HG03196 (cell line): ENCODE data around the gene STXBP6.

Source experiments
- ATAC-seq: cut with Tn5 transposase; IDR thresholded peaks from one replicate; pipeline ENCODE4 v1.9.1; 2021; ENCODE audit not compliant: unreplicated experiment

STXBP6 gene

DNA sequence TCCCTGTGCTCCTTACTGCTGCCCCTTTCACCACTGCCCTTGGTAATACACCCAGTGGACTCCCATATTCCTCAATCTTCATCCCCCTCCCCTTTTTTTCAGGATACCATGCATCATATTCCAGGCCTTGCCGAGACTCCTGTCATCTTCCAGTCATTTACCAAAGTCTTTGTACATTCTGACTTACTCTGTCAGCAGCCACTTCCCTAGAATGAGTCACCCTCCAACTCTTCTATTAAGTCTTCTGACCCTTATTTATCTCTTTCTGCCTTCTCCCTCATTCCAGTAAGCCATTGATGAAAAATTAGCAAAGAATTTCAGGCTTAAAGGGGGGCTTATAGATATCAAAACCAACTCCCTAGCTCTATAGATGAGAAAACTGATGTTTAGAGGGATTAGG is 128.0 kb downstream of the STXBP6 start:
- no peak for ATAC-seq

DNA sequence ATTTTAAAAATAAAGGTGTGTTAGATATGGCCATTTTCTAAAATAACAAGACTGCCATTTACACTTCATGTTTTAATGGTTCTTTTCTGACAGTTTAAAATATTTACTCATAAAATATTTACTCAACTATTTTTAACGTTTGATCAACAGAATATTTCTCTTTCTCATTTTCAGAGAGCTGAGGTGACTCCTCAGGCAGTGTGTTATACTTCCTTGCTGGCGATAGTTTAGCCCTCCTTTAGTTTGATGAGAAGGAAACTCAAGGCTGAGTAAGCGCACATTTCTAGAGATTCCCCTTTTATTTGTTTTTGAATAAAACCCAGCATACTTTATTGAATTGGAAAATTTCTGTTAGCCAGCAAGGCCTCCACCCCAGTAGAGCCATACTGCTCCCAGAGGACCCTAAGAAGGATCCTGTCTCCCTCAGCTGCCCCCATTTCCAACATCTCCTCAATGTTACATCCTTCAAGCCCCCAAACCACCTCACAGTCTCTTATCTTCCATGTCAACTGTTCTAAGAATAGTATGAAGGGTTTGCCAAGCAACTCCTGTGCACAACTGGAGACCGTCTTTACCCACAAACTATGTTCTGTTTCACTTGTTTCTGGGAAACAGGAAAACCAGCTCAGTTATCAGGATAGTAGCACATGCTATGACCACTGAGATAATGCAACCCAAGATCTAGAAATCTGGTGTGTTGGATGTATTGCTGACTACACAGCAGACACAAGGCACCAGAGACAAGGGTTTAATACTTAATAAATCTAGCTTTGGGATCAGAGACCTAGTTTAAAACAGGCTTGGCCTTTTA is 129.5 kb downstream of the STXBP6 start:
- no peak for ATAC-seq

DNA sequence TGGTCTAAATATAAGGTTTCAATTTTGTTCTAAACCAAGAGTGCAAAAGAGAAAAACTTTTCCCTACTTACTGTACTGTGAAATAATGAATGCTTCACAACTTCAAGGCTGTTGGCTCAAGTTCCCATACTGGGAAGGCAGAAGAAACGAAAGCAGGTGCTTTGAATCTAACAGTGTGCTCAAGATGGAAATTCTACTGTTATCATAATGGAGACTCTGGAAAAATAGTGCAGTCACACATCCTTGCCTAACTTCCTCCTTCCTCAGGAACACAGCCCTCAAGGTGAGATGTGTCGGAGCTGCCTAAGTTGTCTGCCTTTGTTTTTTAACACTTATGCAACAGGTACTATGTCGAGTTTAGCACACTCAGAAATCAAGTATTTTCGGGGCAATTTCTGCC is 131.1 kb downstream of the STXBP6 start:
- ATAC-seq = no peak

DNA sequence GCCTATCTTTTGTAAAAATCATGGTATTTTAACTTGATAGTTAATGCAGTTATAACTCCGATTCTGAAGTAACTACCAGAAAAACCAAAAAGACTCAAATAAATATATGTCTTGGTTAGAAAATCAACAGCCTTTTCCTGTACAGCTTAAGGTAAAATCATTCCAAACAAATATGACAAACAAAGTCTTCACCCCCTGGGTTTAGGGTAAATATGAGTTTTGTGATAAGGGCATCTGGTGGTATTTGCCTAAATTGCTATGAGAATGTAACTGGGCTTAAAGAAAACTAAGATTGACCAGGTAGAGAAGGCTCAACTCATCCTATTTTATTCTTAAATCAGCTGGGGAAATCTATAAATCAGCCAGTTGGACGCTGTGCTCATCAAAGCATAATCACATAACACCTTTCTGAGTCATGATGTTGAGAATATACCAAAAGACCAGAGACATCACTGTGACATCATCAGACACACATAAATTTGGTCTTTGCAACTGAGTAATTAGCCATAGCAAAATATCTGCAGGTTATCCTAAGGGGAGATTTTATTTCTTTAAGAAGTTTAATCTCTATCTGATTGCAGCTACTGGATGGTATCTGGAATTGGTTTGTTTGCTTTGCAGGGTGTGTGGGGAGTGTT is 133.9 kb downstream of the STXBP6 start:
- ATAC-seq = no peak

DNA sequence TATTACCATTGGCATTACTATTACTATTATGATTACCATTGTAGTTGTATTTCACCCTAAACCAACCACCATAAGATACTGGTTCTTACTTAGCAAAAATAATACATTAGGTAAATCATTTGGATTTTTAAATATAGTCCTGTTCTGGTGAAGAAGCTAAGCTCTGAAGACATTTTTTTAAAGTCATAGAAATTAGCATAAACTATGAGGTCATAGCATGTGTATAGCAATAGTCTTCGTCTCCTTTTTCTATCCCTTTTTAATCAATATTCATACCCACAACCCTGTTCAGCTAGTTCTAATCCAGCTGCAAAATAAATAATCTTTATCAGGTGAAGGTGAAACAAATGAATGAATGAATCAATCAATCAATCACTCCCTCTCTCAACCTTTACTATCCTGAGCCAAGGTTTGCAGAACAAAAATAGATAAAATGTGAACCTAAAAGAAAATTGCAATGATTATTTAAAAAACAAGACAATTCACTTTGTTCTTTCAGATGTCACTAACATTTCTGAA is 134.5 kb downstream of the STXBP6 start:
- ATAC-seq = no peak

DNA sequence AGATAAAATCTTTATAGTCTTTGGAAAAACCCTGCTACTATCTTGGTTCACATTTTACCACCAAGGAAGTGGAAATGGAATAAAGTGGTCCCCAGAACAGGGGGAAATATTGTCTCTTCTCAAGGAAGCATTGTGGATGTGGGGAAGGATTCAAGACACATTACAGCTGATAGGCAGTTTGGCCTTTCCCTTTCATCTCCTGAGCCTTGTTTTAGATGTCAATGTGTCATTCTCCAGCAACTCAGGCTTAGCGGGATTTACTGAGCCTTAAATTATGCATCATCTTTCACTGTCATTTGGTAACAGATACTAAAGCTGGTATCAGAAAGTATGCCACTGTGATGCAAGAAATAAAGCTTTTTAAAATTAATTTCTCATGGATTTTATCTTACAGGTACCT is 136.2 kb downstream of the STXBP6 start:
- no peak for ATAC-seq

DNA sequence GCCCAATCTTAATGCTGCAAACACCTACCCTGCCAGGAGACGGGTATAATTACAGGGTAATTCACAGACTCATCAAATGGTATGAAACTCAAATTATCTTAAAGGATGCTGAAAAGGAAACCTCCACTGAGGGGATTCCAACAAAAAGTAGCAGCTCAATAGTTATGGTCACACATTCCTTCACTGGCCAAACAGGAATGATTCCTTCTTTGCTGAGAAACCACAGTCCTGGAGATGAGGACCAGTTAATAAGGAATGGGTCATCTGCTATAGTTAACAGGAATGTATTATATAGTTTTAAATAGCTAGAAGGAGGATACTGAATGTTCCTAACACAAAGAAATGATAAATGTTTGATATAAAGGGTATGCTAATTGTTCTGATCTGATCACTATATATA is 136.9 kb downstream of the STXBP6 start:
- no peak for ATAC-seq

DNA sequence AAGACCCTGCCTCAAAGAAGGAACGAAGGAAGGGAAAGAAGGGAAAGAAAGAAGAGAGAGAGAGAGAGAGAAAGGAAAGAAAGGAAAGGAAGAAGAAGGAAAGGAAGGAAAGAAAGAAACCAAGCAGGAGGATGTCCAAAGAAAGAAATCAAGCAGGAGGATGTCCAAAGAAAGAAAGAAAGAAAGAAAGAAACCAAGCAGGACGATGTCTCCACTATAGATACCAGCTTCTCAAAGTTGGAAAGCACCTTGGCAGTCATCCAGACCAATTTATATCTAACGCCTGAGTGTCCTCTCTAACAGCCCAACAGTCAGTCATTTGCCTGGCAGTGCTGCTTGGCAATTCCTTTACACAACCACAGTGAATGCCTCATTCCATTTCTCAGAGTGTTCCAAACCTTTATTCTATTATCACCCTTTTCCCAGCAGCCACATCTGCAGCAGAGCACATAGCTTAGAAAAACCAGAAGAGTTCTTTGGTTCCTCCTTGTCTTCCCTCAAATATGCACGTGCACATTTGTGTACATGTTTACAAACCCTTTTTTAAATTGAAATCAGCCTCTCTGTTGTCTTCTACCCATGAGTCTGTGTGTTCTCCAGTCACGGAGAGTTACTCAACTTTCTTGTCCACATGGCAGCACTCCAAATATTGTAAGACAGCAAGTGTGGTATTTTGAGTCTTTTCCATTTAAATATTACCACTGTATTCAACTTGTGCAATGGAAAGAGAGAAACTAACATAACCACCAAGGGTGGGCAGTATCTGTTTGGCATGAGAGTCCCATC is 138.4 kb downstream of the STXBP6 start:
- ATAC-seq = no peak

DNA sequence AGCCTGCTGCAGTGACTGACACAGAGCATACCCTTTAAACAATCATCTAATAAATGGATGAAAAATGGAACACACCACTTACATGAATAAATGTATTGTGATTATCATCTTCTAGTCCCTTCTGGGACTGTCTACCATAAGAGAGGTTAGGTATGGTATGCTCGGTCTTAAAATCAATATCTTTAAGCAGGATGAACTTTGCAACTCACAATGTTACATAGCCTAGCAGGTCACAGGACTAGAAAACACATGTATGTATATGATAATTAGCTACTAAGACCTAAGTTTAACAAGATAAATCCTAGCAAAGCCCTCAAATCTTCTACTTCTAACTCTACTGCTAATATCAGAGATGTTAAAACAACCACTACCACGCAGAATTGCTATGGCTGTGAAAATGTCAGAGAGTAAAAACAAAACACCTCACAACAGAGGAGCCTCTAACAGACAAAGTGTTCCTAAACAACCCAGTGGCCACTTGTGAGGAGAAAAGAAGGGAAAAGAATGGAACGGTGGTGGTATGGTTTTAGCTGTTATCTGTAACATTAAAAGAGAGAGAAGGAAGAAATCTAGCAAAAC is 139.4 kb downstream of the STXBP6 start:
- no peak for ATAC-seq

DNA sequence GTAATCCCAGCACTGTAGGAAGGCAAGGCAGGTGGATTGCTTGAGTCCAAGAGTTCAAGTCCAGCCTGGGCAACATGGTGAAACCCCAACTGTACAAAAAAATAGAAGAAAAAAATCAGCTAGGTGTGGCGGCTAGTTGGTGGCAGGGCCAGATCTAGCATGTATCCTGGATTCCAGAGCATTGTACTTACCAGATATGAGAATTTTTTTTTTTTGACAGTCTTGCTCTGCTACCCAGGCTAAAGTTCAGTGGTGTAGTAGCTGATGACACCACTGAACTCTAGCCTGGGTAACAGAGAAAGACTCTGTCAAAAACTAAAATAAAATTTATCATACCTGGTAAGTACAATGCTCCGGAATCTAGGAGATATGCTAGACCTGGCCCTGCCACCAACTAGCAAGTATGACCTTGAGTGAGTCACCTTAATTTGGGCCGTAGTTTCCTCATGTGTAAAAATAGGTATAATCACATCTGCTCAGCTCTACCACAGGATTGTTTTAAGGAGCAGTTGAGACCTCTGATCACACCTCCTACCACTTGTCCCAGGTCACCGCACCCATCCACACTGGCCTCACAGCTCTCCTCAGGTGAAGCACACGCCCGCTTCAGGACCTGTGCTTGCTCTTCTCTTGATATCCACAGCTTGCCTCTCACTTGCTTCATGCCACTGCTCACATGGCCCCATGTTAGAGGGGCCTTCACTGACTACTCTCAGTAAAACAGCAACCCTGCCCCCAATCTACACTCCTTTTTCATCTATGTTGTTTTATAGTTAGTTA is 140.2 kb downstream of the STXBP6 start:
- ATAC-seq = no peak

DNA sequence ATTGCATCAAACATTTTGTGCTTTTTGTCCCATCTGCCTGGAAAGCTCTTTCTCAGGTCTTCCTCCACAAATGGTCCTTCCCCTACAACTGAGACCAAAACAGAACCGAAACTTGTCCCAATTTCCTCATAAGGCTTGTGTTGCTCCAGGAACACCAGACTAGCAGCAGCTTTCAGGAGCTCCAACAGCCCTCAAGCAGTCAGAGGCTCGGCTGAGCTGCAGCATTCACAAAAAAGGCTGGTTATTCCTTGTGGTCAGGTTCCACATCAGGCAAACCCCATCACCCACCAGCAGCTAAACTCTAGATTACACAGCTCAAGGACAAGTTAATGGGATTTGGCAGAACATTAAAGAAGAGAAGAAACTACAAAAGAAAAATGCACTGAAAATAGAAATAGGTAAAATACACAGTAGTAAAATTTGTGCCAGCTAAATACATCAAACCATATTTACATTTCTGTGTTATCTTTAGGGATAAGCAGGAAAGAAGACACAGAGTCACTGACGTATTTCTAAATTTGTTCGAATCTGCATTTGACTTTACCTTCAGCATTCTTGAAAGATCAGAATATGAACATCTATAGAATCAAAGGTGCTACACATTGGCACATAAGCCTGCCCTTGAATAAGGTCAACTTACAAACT is 141.2 kb downstream of the STXBP6 start:
- ATAC-seq = no peak

DNA sequence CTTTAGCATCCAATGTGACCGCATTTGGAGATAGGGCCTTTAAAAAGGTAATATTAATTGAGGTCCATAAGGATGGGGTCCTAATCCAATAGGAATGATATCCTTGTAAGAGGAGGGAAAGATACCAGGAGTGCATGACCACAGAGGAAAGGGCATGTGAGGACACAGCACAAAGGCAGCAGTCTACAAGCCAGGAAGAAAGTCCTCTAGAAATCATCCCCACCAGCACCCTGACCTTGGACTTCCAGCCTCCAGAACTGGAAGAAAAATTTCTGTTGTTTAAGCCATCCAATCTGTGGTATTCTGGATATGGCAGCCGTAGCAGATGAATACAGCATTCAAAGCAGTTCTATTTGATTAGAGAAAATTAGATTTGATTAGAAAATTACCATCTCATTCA is 145.4 kb downstream of the STXBP6 start:
- no peak for ATAC-seq

DNA sequence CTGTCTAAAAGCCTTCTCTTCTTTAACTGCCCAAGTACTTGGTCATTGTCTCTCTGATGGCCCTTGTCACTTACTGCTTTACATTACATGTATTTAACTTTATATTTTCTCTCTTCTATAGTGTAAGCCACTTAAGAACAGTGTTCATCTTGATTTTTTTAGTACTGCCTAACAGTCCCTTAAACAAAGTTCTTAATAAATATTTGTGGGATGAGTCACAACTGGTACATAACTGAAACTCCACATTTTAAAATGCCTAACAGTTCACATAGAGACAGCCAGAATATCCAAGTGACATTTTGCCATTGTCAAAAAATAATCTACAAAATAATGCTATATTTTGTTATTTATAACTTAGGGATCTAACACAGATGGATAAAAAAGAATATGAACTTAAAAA is 146.6 kb downstream of the STXBP6 start:
- ATAC-seq = no peak

DNA sequence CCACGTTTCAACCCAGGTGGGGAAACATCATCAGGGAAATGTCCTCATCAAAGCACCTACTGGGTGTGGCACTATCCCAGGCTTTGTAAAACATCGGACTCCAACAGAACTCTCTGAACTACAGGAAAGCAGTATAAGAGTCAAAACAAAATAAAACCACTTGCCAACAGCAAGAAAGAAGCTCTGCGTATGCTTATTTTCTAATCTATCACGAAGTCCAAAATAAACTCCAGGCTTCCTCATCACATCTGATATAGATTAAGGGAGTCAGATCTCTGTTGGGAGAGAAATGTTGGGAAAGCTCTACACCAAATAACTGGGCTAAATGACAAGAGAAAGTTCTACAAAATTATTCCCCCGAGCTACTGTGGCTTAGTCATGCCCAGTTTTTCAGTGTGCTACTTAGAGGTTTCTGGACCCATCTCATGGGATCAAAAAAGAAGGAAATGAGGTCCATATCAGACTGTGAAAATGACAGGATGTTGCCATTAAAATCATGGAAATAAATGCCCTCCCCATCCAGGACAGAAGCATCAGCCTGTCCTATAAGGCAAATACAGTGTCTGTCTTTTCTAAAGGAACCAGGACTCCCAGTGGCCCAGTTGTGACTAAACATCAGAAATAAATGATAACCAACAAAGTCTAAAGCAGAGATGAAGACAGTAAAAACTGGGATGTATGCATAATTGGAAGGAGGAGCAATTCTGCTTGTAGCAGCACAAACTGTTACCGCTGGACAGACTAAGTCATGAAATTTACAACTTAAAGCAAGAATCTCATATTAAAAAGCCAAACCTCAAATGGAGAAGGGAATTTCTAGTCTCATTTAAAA is 149.5 kb downstream of the STXBP6 start:
- ATAC-seq = no peak

DNA sequence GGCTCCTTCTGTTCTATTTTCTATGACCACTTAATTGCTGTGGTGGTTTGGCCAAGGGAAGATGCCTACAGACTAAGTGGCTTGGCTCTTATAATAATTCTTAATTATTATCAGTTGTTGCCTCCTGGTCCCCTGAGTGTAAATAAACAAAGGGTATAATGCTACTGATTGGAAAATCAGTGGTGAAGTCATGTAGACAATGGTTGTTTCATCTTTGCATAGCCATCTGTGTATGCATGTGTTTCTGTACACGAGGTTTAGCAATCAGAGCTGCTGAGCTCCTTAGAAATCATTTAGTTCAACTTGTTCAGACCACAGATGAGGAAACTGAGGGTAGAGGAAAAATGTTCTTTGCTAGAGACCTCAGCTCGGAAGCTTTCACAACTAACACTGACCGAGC is 152.2 kb downstream of the STXBP6 start:
- ATAC-seq = no peak

DNA sequence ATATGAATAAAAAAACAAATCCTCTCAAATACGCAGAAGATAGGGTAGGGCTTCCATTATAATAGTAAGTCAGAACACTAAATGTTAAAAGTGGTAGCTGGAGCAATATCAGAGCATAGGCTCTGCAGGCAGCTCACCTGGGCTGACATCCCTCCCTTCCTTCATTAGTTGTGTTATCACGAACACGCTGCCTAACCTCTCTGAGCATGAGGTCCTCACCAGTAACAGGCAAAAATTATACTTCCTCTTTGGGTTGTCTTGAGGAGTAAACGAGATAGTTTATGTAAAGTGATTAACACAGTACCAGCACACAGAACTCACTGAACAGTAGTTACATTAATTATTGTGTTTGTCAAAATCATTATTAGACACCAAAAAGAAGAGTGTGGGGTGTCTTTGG is 154.3 kb downstream of the STXBP6 start:
- no peak for ATAC-seq

DNA sequence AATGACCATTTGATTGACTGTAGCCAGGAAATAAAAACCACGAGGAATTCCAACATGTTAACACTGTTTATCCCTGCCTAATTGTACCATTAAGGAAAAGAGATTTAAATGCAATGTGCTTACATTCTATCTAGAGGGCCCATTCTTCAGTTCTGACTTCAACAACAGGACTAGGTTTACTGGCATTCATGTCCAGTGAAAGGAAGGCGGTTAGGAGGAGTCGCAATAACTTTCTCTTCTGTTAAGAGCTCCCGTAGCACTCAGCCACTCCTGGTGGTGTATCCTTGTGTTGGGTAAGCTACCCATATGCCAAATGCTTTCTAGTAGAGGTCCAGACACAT is 154.7 kb downstream of the STXBP6 start:
- ATAC-seq = no peak

DNA sequence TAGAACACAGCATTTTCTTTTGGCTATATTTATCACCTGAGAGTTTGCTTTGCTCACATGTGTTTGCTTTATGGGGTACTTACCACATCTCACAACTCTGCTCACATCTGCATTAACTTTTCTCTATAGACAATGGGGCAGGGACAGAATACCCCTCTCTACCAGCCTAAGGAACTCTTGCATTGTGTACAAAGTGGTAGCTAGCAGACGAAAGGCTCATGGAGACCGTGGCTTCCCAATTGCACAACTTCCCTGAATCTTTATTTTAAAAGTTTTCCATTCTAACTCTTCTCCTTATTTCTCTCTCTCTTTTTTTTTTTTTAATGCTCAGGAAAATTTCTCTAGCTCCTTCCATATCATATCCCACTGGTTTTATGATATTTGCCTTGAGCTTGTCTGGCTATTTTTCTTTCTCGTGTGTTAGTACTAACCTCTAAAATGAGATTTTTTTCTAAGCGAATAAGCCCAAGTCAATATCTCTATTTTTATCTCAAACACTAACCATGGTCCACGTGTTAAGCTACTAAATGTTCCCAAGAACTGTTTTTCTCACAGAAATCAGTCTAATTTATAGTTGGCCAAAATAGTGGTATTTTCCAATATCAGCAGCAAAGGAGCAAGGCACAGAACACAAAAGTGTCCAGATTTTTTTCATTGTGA is 155.2 kb downstream of the STXBP6 start:
- no peak for ATAC-seq

DNA sequence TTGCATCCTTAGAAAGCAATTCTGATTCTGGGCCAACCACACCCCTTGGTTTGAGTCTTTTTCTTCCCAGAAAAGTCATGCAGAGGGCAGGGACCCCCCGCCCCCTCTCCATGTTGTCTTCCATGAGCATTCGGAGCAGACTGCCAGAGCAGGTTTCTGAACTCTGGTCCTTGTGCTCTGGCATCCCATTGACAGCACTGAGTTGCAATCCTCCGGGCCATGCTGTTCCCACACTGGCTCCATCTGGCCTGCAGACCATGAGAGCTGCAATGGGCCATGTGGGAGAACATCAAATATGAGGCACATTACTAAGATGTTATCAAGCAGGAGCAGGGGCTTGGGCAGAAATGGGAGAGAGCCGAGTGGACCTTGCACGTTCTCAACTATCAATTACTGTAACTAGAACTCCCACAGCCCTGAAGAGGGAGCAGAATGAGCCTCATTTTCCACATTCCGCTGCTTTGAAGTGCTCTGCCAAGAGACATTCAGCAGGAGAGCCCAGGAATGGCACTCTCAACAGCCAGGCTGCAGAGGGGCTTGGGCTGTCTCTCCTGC is 157.4 kb downstream of the STXBP6 start:
- no peak for ATAC-seq
